Activated CD4-positive, alpha-beta T cell treated with anti-CD3 and anti-CD28 coated beads, Interleukin-2, amount 50 U/mL, for 4 hours (primary cell): ENCODE measurements around the gene MELTF.

Experiments used
- DNase-seq, 2 experiments: peaks; one replicate each; pipeline ENCODE4 v3.0.0-alpha.2; 2020

Gene MELTF

DNA sequence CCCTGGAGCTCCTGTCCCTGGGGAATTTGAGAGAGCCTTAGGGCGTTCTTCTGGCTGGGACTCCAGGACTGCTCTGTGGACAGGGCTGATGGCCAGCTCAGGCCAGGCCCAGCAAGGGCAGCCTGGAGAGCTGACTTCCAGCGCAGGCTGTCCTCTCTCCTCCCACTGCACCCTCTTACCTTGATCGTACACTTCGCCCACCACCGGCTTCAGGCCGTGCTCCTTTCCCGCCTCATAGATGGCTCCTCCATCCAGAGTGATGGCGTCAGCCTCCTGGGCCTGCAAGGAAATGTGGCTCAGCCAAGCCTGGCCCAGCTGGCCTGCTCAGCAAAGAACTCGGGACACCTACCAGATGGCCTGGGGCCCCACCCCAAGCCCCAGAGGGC is 3.1 kb downstream of the MELTF start:
- no peak for DNase-seq

DNA sequence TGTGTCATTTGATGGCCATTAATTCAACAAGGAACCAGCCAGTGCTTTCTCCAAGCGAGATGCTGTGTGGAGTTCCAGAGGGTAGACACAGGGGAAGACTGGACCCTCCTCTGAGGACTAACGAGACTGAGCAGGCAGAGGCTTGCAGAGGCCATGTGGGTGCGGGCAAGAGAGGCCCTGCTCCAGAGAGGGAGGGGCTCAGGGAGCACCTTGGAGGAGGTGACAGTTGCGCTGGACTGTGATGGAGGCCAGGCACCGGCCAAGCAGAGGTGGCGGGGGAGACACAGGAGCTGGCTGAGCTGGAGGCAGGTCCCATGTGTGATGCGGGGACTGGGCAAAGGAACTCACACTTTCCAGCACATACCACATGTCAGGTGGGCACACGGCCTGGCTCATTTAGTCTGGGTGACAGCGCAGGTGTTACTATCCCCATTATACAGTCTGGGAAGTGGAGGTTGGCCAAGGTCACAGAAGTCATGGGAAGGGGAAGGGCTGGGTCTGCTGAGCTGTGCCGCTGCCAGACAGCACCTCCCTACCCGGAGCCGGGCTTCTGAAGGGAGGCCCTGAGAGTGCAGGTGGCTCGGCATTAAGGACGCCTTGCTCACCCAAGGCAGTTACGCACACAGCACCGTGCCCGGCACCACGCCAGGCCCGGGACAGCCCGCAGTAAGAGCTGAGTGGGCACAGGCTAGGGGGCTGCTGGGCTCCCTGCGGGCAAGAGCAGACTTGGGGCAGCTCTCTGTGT is 3.7 kb downstream of the MELTF start:
- no peak for DNase-seq

DNA sequence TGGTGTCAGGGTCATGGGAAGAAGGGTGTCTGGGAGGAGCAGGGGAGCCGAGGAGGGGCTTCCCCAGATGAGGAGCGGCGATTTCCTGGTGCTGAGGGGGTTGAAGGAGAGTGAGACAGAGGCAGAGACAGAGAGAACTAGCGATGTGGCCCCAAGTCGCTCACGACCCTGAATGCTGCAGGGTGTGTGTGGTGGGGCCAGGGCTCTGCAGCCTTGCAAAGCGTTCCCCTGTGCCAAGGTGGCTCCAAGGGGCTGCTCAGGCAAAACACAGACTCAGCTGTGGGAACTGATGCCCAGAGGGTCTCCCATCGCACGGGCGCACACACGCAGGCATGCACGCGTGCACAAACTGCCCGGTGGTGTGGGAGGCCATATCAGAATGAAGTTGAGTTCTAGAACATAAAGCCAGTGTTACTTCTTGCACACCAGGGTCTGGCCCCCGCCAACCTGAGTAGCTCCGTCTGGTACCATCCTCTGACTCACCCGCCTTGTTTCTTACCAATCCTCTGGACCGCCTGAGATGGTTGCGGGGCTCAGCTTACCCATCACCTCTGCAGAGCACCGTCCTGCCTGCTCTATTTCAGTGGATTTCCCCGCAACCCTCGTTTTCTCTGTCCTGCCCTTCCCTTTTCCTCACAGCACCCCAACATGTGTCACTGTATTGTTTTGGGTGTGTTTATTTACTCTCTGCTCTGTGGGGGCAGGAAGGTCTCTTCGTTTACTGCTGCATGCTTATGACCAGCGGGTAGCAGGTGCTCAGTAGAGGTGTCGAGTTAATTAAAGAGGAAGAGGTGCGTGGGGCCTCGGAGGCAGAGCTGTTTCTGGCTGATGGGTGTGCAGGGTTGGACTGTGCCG is 4.5 kb downstream of the MELTF start:
- no peak for DNase-seq

DNA sequence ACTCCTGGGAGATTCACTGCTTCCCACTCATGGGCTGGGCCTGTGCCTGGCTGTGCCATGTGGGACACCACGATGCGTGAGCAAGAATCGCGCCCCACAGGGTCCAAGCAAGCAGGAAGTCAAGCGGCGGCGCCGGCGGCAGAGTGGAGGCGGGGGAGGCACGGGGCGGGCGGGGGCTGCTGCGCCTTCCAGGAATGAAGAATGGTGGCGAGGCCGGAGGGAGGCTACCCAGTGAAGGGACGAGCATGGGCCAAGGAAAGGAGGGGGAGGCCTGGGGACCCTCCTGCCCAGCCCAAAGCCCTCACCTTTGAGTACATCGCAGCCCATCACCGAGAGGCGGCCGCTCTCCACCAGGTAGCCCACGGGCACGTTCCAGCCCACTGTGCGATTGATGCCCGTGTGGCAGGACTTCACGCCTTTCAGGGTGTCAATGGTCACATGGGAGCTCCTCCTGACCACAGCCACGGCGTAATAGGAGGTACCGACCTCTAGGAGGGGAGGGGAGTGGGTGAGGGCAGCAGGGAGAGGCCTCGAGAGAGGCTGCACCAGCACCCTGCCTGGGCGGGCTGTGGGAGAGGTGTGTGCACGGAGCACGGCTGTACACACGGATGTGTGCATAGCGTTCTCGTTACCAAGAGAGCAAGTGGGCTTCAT is 5.5 kb downstream of the MELTF start:
- DNase-seq = no peak

DNA sequence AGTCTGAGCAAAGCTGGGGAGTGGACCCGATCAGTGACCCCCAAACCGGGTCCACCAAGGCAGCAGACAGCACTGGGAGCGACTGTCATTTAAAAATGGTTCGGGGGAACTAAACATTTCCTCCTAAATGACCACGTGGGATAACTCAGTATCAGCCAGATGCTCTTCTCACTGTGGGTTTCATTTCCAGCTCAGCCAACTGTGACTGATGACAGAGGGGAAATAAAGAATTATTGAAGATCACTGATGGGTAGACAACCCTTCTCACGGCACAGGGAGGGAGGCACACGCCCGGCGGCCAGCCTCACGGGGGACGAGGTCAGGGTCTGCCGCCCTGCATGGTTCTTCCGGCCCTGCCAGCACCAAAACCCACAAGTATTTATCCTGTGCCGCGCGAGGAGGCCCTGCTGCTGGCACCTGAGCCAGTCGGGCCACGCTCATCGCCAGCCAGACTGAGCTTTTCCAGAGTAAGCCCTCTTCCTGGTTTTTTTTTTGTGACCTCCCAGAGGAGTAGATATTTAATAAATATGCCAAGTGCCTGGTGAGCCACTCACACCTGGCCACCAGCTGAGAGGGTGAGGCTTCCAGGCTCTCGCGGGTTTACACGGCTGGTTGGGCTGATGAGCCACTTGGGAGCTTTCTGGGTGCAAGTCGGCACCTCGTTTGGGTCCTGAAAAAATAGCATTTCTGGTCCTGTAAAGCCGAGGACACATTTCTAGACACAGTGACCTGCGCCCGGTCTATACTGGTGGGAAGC is 6.2 kb downstream of the MELTF start:
- DNase-seq = no peak

DNA sequence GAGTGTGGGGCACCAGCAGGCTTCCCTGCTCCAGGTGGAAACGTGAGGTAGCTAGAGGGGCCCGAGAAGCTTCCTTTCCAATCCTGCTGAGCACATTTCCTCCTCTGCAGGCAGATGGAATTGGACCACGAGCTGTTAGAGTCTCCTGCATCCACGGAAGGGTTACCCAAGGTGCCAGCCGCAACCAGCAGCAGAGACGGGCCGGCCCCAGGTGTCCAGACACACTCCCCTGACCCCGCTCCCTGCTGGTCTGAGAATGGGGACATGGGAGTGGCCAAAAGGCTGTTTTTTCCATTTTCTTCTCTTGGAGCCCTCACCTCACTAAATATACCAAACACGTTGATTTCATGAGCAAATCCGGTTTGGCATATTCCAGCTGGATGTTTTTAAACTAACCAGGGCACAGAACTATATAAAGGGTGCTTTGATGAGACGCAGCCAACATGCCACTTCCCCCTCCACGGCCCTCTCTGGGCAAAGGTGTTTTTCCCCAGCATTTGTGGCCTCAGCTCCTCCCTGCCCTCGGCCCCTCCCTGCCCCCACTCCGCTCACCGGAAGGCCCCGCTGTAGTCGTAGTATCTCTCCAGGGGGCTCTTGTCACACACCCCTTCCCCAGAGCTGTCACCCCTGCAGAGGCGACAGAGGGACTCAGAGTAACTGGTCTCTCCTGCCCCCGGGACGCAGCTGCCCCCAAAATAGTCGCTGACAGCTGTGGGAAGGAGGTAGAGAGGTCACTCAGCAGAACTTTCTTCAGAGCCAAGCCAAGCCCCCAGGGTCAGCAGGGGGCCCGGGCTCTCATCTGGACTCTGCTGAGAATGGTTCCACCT is 7.0 kb downstream of the MELTF start:
- DNase-seq = no peak

DNA sequence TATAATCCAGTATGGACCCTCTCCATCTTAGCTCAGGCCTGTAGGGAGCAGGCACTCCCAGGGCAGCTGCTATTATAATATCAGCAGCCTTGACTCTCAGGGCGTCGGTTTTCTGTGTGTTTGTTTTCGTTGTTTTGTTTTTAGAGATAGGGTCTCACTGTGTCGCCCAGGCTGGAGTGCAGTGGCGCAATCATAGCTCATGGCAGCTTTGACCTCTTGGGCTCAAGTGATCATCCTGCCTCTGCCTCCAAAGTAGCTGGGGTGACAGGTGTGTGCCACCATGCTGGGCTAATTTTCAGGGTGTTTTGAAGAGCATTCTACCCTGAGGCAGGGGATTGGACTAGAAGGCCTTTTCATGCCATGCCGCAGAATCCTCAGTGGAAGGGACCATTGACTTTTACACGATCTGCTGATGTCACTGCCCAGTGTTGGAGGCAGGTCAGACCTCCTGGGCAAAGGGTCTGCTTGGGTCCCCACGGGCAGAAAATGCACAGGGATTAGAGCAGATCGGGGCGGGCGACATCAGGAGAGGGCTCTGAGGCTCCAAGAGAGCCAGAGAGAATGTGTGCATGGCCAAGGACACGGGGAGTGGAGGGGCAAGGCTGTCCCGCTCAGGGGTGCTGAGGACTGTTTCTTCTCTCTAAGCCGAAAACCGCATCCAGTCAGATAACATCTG is 7.8 kb downstream of the MELTF start:
- DNase-seq = no peak

DNA sequence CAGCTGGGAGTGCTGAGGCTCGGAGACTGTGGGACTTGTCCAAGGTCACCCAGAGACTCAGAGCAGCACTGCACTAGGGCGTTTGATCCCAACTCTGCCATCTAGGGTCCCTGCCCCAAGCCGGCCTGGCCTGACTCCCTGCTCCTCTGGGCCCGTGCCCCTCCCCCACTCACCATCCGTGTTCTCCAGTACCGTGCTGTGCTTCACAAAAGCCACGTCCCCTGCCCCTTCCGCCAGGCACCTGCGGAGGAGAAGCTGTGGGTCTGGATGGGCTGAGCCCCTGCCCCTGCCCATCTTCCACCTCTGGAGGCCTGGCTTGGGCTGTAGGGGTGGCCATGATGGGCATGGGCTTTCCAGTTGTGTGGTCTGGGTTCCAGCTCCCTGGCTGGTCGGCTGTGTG is 8.4 kb downstream of the MELTF start:
- DNase-seq = no peak

DNA sequence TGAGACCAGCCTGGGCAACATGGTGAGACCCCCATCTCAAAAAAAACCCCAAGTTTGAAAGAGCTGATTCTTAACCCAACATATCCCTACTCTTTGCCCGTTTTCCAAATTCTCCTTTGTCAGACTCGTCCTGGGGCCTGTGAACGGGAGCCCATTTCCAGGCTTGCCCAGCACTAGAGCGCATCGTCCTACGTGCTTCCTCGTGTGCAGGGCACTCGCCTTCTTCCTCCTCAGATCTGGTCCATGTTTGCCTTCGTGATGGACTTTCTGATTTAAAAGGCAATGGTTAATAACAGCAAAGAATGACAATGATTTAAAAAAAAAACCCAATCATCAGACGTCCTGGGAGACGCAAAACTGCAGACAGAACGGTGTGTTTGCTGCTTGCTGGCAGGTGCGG is 10.1 kb downstream of the MELTF start:
- DNase-seq = no peak

DNA sequence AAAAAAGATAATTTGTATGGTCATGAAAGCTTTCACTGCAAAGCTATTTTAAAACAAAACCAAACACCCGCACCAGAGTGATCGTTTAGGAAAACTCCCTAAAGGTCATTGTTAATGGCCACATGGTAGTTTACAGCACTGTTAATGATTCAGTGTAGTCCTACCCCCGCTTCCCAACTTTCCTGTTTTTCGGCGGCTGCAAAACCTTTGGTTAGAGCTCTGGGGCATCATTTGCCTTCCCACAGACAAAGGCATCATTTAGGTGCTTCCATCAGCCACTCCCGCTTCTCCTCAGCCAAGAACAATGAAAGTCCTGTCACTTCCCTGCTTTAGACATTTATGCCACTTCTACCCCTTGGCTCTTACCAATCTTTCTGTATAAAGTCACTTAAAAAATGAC is 10.6 kb downstream of the MELTF start:
- DNase-seq = no peak

DNA sequence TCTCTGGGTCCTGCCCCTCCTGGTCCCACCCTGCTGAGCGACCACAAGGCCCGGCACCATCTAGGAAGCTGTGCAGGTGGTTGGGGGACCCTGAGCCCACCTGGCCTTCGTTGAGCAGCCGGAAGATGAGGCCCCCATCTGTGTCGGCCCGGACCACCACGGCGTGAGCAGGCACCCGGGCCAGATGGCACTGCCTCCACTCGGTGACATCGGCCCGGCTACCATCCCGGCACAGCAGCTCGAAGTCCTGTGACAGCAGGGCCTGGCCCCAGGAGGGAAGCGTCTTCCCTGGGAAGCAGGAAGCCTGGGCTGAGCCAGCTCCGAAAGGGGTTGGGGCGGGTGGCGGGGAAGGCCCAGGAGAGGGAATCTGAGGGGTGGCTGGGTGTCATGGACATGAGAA is 12.6 kb downstream of the MELTF start:
- no peak for DNase-seq

DNA sequence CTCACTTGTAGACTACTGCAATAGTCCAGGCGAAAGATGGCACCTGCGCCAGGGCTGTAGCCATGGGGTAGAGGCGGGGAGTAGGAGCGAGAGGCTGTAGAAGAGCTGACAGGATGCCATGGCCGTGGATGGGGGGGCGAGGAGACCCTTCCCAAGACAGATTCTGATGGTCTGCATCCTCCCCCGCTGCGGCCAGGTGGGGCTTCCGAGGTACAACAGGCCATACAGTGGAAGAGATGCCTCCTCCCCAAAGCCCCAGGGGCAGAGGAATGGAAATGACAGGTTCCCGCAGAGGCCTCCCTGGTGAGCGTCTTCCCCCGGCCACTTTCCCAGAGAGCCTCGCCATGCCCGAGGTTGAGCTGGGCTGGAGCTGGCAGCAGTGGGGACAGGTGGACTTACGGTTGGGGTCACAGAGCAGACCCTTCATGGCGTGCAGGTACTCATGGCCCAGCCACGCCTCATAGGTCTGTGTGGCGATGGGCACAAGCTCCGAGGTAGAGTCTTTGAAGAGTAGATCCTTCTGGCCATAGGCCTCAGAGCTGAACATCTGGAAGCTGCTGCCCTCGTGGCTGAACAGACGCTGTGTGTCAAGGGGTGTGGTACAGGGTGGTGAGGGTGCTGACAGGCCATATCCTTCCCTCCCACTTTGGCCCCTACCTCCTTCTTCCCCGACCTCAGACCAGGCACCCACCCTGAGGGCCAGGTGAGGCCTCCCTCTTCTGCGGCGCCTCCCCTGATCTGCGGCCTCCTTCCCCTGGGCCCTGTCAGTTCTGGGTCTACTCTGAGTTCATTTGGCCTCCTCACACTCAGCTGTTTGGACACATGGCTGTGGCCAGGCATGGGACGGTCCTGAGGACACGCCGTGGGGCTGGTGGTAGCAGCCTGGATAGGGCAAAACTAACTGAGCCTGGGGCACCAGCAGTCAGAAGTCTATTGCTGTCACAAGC is 13.6 kb downstream of the MELTF start:
- DNase-seq = no peak

DNA sequence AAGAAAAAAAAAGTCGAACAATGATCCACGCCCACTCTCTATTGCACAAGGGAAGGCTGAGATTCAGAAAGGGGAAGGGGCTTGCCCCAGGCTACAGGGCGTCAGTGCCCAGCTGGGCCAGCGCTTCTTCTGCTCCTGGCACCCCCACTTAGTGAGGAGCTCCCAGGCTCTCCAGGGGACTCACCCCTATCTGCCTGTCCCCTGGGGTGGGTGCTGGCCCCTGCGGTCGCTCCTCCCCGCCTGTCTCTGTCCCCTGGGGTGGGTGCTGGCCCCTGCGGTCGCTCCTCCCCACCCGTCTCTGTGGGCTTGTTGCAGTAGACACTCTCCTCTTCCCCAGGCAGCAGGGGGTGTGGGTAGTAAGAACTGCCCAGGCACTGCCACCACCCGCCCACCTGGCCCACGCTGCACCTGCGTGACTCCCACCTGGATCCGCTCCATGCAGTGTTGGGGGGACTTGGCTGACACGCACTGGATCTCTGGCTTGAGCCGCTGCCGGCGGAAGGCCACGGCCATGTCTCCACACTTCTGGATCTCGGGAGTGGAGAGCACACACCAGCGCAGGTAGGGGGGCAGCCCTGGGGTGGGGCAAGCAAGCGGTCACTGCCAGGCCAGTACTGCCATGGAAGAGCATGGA is 14.6 kb downstream of the MELTF start:
- DNase-seq = no peak

DNA sequence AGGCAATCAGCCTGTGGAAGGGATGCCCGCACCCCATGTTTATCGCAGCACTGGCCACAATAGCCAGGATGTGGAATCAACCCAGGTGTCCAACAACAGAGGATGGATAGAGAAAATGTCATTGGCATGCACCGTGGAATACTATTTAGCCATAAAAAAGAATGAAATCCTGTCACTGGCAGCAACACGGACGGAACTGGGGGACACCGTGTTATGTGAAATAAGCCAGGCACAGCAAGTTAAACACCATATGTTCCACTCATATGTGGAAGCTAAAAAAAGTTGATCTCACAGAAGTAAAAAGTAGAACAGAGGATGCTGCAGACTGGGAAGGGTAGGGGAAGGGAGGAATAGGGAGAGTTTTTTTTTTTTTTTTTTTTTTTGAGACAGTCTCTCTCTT is 15.6 kb downstream of the MELTF start:
- no peak for DNase-seq

DNA sequence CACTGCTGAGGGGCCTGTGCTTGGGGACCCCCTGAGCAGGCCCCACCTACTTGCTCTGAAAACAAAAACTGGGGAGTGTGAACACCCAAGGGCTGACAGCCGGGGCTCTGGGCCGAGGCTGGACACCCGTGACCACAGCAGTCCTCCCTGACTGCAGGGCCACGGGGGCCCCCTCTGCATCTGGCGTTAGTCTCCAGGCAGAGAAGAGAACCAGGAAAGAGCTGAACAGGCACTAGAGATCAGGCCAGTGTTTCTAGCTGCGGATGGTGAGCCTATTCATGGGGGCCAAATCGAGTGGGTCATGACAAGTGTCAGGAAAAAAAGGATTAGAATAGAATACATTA is 17.1 kb downstream of the MELTF start:
- DNase-seq = no peak

DNA sequence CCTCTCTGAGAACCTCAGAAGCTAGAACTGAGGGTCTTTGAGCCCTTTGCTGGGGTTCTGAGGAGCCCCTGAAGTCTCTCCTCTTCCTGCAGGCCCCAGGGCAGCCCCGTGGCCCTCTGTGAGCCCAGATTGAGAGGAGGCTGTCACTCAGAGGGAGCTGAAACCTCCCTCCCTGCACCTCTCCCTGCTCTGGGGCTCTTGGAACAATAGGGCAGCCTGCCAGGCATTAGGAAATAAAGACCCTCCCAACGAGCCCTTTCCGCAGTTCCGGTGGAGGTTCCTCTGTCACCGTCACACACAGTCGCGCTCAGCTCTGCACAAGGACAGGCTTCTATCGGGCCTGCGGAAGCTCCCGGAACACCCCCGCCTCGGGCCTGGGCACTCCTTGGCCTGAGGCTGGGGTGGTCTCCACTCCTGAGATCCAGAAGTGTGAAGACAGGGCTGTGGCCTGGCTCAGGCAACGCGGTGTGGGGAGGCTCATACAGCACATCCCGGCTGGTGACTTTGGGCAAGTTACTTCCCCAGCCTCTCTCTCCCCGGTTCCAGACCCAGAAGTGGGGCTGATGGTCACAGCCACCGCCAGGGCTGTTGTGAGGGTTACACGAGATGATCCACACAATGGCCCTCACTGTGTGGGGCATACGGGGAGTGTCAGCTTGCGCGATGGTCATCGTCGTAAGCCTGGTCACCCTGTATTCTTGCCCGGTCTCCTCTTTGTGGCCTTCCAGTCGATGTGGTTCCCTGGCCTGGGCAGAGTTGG is 17.7 kb downstream of the MELTF start:
- DNase-seq = no peak

DNA sequence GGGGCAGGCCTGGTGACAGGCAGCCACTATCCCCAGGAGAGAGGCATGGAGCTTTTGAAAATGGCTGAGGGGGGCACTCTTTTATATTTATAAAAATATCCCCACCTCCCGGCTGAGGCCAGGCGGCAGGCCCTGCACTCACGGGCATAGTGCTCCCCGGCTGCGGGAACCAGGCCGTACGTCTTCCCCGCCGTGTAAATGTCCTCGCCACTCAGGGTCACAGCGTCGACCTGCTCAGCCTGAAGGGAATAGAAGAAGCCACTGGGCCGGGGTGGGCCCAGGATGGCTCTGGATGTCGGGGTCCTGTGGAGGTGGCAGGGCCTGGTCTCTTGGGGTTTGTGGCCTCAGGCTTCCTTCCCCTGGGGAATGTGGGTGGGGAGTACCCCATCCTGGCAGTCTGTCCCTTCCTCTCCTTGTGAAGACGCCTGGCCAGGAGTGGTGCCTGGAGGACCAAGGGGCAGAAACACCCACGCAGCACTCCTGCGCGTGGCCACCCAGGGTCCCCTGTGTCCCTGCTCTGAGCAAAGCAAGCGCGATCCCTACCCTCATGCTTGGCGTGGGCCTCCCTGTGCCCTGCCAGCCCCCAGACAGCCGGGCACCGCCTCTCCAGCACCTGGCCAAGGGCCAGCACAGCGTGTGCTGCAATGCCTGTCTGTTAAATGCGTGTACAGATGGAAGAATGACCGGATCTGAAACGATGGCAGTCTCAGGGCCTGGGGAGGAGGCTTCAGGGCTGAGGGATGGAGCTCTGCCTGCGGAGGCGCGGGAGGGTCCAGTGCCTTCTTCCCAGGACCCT is 18.9 kb downstream of the MELTF start:
- DNase-seq = no peak

DNA sequence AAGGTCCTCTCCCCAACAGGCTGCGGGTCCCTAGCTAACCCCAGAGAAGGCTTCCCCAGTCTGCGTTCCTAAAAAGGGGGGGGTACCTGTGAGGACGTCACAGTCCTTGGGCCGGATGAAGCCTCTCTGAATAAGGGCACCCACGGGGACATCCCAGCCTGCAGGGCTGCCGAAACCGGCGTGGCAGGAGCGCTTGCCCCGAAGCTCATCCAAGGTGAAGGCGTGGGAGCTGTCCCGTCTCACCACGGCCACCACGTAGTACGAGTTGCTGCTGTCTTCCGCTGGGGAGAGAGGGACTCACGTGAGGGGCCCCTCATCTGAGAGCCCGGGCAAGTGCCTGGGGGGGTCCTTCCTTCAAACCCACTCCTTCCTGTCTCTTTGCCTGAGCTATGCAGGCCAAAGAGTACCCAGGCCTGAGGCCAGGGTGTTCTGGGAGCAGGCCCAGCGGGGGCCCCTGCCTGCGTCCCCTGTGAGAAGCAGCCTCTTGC is 20.0 kb downstream of the MELTF start:
- DNase-seq = no peak
